ENCODE results near the gene KCNIP4. TPM values are rescaled to one million over a fixed set of nuclear protein-coding genes. Genes with fewer than 3 reads are reported as not detected.

The KCNIP4 gene
- total RNA-seq, 1 donor from 2014 or later = 0.39 TPM

- H3K36me3 Mint-ChIP-seq = no peaks in the 10 kb centered on the region
- Histone ChIP-seq H4K20me1 (ENCODE audit: low read depth) (no peaks in the 10 kb centered on the region), H3K79me2 (ENCODE audit: low read depth) (no peaks in the 10 kb centered on the region), H3K4me1 (no peaks in the 10 kb centered on the region), H3F3A (ENCODE audit: low read depth) (no peaks in the 10 kb centered on the region), H3K27ac (no peak overlapping the region), H2AFZ (replicated peaks) (no peak overlapping the region), H3K4me2 (no peak overlapping the region), H3K4me3 (no peak overlapping the region), H3K9ac (no peak overlapping the region), H3K36me3 (no peaks in the 10 kb centered on the region), H3K9me3 (ENCODE audit: low read depth) (no peaks in the 10 kb centered on the region), H3K27me3 (no peaks in the 10 kb centered on the region)
- no peaks in the 10 kb centered on the region for H3K4me1 Mint-ChIP-seq
- no peak for DNase-seq (ENCODE audit: low spot score)
- TF ChIP-seq EZH2phosphoT487 (IDR thresholded peaks at IDR 0.05) = no peak
- TF ChIP-seq CTCF (IDR thresholded peaks at IDR 0.05) = no peak
- no peak for TF ChIP-seq EZH2 (IDR thresholded peaks at IDR 0.05)
- no peaks in the 10 kb centered on the region for H3K9me3 Mint-ChIP-seq
- H3K27me3 Mint-ChIP-seq (ENCODE audit: insufficient read depth, low read depth) = no peaks in the 10 kb centered on the region
- H3K4me3 Mint-ChIP-seq = no peak overlapping the region
- H3K27ac Mint-ChIP-seq = no peak overlapping the region
Measured at GRCh38 chr4:21450331-21450730, 498.2 kb downstream of the KCNIP4 start.

- H3K4me3 Mint-ChIP-seq = no peak overlapping the region
- H3K27ac Mint-ChIP-seq = no peak overlapping the region
- H3K27me3 ChIP-seq = no peaks in the 10 kb centered on the region
- H3K9ac ChIP-seq = no peak overlapping the region
- H4K20me1 ChIP-seq (ENCODE audit: low read depth) = no peaks in the 10 kb centered on the region
- H3K27me3 Mint-ChIP-seq (ENCODE audit: insufficient read depth, low read depth) = no peaks in the 10 kb centered on the region
- H3K27ac ChIP-seq = no peak overlapping the region
- H3K4me1 Mint-ChIP-seq = no peaks in the 10 kb centered on the region
- no peaks in the 10 kb centered on the region for H3K9me3 ChIP-seq (ENCODE audit: low read depth)
- no peak overlapping the region for H3K4me2 ChIP-seq
- TF ChIP-seq CTCF (IDR thresholded peaks at IDR 0.05) (peak; percentile 27), EZH2phosphoT487 (IDR thresholded peaks at IDR 0.05) (no peak)
- no peaks in the 10 kb centered on the region for H3K9me3 Mint-ChIP-seq
- no peaks in the 10 kb centered on the region for H3K79me2 ChIP-seq (ENCODE audit: low read depth)
- no peak overlapping the region for H3K4me3 ChIP-seq
- no peaks in the 10 kb centered on the region for H3K36me3 ChIP-seq
- H2AFZ ChIP-seq (replicated peaks) = no peak overlapping the region
- H3F3A ChIP-seq (ENCODE audit: low read depth) = no peaks in the 10 kb centered on the region
- H3K36me3 Mint-ChIP-seq = no peaks in the 10 kb centered on the region
- H3K4me1 ChIP-seq = no peaks in the 10 kb centered on the region
- no peak for DNase-seq (ENCODE audit: low spot score)
Measured at GRCh38 chr4:21447301-21448054, 501.1 kb downstream of the KCNIP4 start.

DNA sequence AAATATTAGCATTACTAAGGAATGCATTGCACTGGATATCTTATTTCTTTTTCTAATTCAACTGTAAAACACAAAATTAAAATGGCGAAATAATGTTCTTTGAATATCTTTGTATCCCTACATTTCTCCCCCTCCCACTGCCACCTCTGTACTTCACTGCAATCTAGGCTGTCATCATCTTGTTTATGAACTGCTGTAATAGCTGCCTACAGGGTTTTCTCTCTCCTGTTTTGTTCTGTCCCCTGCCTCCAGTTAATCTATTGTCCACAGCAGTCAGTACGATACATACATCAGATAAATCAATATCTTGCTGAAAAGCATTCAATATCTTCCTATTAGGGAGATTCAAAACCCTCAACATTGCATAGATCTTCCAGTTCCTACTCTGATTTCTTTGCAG is 528.4 kb downstream of the KCNIP4 start:
- Histone ChIP-seq H3K4me1 (no peaks in the 10 kb centered on the region), H3K36me3 (no peaks in the 10 kb centered on the region), H3K4me2 (no peak overlapping the region), H3F3A (ENCODE audit: low read depth) (no peaks in the 10 kb centered on the region), H3K9ac (no peak overlapping the region), H3K79me2 (ENCODE audit: low read depth) (no peaks in the 10 kb centered on the region), H3K9me3 (ENCODE audit: low read depth) (no peaks in the 10 kb centered on the region), H2AFZ (replicated peaks) (no peak overlapping the region), H3K27ac (no peak overlapping the region), H3K27me3 (no peaks in the 10 kb centered on the region), H3K4me3 (no peak overlapping the region), H4K20me1 (ENCODE audit: low read depth) (no peaks in the 10 kb centered on the region)
- Mint-ChIP-seq H3K9me3 (no peaks in the 10 kb centered on the region), H3K4me1 (peaks cover 6% of the 10 kb centered on the region), H3K36me3 (no peaks in the 10 kb centered on the region), H3K27ac (no peak overlapping the region), H3K4me3 (no peak overlapping the region), H3K27me3 (ENCODE audit: insufficient read depth, low read depth) (peaks cover 4% of the 10 kb centered on the region)
- TF ChIP-seq EZH2phosphoT487 (IDR thresholded peaks at IDR 0.05) = no peak
- TF ChIP-seq EZH2 (IDR thresholded peaks at IDR 0.05) = no peak
- TF ChIP-seq CTCF (IDR thresholded peaks at IDR 0.05) = no peak
- no peak for DNase-seq (ENCODE audit: low spot score)
